ENCODE measurements around the gene CD79A. TPM values are rescaled to one million over a fixed set of nuclear protein-coding genes. Genes with fewer than 3 reads are reported as not detected.
"Not testable (repeated sequence)": the region's sequence is repeated elsewhere in the genome, so short reads cannot be mapped to it uniquely, and the experiment has no call there.

The CD79A gene
- total RNA-seq, 2 donors from 2014 or later = 0.59 TPM; not detected in 1

GRCh38 chr19:41871573-41872383 lies 5.3 kb upstream of the CD79A start:
- TF ChIP-seq POLR2AphosphoS5 (IDR thresholded peaks at IDR 0.05) (no peak), POLR2A (IDR thresholded peaks at IDR 0.05) (no peak), CTCF (IDR thresholded peaks at IDR 0.05) (no peak)
- intact Hi-C loops (cut with DNase I) = no loop called here
- no peak for DNase-seq (ENCODE audit: low spot score)
- Histone ChIP-seq H3K4me3 (no peak overlapping the region), H3K4me1 (replicated peaks) (peaks cover 4% of the 10 kb centered on the region), H3K36me3 (peaks cover 0 to 15% of the 10 kb centered on the region in 2 donors), H3K9me3 (no peaks in the 10 kb centered on the region), H3K27ac (no peak overlapping the region), H3K27me3 (replicated peaks; ENCODE audit: insufficient read depth) (no peaks in the 10 kb centered on the region)
- WGBS = 66% methylated on average over 16 of the region's 16 CpGs

DNA sequence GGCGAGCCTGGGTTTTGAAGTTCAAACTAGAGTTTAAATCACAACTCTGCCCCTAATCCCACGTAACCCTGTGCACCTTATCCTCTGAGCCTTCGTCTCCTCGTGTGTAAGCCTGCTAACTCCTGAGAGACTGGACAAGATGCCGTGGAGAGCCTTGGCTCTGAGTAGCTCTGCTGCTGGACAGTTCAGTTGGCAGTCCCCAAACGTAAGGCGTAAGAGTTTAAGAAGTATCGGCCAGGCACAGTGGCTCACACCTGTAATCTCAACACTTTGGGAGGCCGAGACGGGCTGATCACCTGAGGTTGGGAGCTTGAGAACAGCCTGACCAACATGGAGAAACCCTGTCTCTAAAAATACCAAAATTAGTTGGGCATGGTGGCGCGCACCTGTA lies 4.7 kb upstream of the CD79A start:
- intact Hi-C loops (cut with DNase I) = no loop called here
- TF ChIP-seq CTCF (IDR thresholded peaks at IDR 0.05) (no peak), POLR2AphosphoS5 (IDR thresholded peaks at IDR 0.05) (no peak), POLR2A (IDR thresholded peaks at IDR 0.05) (no peak)

GRCh38 chr19:41872775-41873647 lies 4.1 kb upstream of the CD79A start:
- intact Hi-C loops (cut with DNase I) = no loop called here
- 45% methylated on average over 18 of the region's 18 CpGs for WGBS

More for the DNA sequence above, 4.7 kb upstream of the CD79A start:
- Histone ChIP-seq H3K27me3 (replicated peaks; ENCODE audit: insufficient read depth) (no peaks in the 10 kb centered on the region), H3K4me3 (no peak overlapping the region), H3K36me3 (peaks cover 0 to 15% of the 10 kb centered on the region in 2 donors), H3K9me3 (no peaks in the 10 kb centered on the region), H3K27ac (no peak overlapping the region), H3K4me1 (replicated peaks) (peaks cover 4% of the 10 kb centered on the region)
- DNase-seq (ENCODE audit: low spot score) = no peak
- 89% methylated on average over 12 of the region's 12 CpGs for WGBS

GRCh38 chr19:41875973-41876372 lies 1.1 kb upstream of the CD79A start:
- H3K4me3 ChIP-seq; intact Hi-C loops (cut with DNase I); H3K9me3 ChIP-seq; H3K4me1 ChIP-seq (replicated peaks); H3K36me3 ChIP-seq; H3K27ac ChIP-seq; DNase-seq (ENCODE audit: low spot score); H3K27me3 ChIP-seq (replicated peaks; ENCODE audit: insufficient read depth): not testable (repeated sequence)
- whole genome bisulfite sequencing = 91% methylated on average over 3 of the region's 3 CpGs

More at GRCh38 chr19:41872775-41873647, 4.1 kb upstream of the CD79A start:
- H3K27ac ChIP-seq = no peak overlapping the region
- no peak overlapping the region for H3K4me3 ChIP-seq
- no peaks in the 10 kb centered on the region for H3K27me3 ChIP-seq (replicated peaks; ENCODE audit: insufficient read depth)
- H3K4me1 ChIP-seq (replicated peaks) = no peaks in the 10 kb centered on the region
- peak; percentile 75 for DNase-seq (ENCODE audit: low spot score)
- TF ChIP-seq CTCF (IDR thresholded peaks at IDR 0.05) (peak in 3 of 4 experiments; percentile 57 to 78 (median 74)), POLR2A (IDR thresholded peaks at IDR 0.05) (no peak), POLR2AphosphoS5 (IDR thresholded peaks at IDR 0.05) (peak; percentile 17)
- peaks cover 0 to 14% of the 10 kb centered on the region in 2 donors for H3K36me3 ChIP-seq
- H3K9me3 ChIP-seq = no peaks in the 10 kb centered on the region
